SU-DHL-6 (cell line): Measurements from ENCODE around the gene RPS15.

Experiments used
- H2AFZ ChIP-seq: fragments of 200-600 bp; sonication (generic); 2 replicates; pipeline ENCODE4 v1.6.1; 2014; ENCODE audit warnings: low read depth, mild to moderate bottlenecking, moderate library complexity, mixed read lengths, antibody characterized with exemption, low read length; ENCODE audit not compliant: severe bottlenecking
- H3F3A ChIP-seq: fragments of 200-600 bp; shearing (Covaris generic); 2 replicates; pipeline ENCODE4 v1.6.0; 2016; ENCODE audit warnings: antibody characterized with exemption, mild to moderate bottlenecking; ENCODE audit not compliant: insufficient read depth
- H3K27ac ChIP-seq: fragments of 200-600 bp; sonication (generic); 2 replicates; pipeline ENCODE4 v1.5.1; 2016; ENCODE audit warnings: low read depth, mild to moderate bottlenecking, low read length, moderate library complexity, mixed read lengths
- H3K27me3 ChIP-seq: fragments of 200-600 bp; sonication (generic), shearing (Covaris generic); 2 replicates; pipeline ENCODE4 v1.6.0; 2014; ENCODE audit warnings: mild to moderate bottlenecking, low read length
- H3K36me3 ChIP-seq: fragments of 200-600 bp; sonication (generic); 2 replicates; pipeline ENCODE4 v1.6.1; 2014; ENCODE audit warnings: mild to moderate bottlenecking, low read length, mixed read lengths
- H3K4me2 ChIP-seq: fragments of 300-600, 200-600 bp; shearing (Covaris generic), sonication (generic); 2 replicates; pipeline ENCODE4 v1.6.0; 2014; ENCODE audit warnings: low read length, low read depth, mild to moderate bottlenecking; ENCODE audit not compliant: poor library complexity, severe bottlenecking
- H3K4me3 ChIP-seq: fragments of 200-600 bp; sonication (generic); 2 replicates; pipeline ENCODE4 v1.5.1; 2014; ENCODE audit warnings: antibody characterized with exemption, low read length, mild to moderate bottlenecking, mixed read lengths; ENCODE audit not compliant: insufficient read depth, poor library complexity, severe bottlenecking
- H3K79me2 ChIP-seq: fragments of 200-600 bp; sonication (generic); 2 replicates; pipeline ENCODE4 v1.6.1; 2014; ENCODE audit warnings: mild to moderate bottlenecking, low read length, moderate library complexity; ENCODE audit not compliant: insufficient read depth
- H3K9ac ChIP-seq: fragments of 200-600 bp; sonication (generic); 2 replicates; pipeline ENCODE4 v1.7.0; 2014; ENCODE audit warnings: mild to moderate bottlenecking, low read length
- H3K9me2 ChIP-seq: fragments of 200-600 bp; sonication (generic); replicated peaks from 2 replicates; pipeline ENCODE4 v1.6.1; 2014; ENCODE audit warnings: low read length; ENCODE audit not compliant: insufficient read depth
- H3K9me3 ChIP-seq: fragments of 200-600 bp; sonication (generic); 2 replicates; pipeline ENCODE4 v1.6.1; 2014; ENCODE audit warnings: low read length, mixed read lengths; ENCODE audit not compliant: insufficient read depth
- H4K20me1 ChIP-seq: fragments of 200-600 bp; sonication (generic); 2 replicates; pipeline ENCODE4 v1.6.1; 2014; ENCODE audit warnings: low read depth, mild to moderate bottlenecking, antibody characterized with exemption, low read length, moderate library complexity, mixed read lengths
- EZH2phosphoT487 ChIP-seq: fragments of 200-600 bp; sonication (generic), shearing (Covaris generic); conservative IDR thresholded peaks from 2 replicates; pipeline ENCODE4 v1.6.1; 2018; ENCODE audit warnings: mild to moderate bottlenecking, antibody characterized with exemption, low read length, moderate library complexity, mixed read lengths
- TF ChIP-seq, protein P1 (sequence below): fragments of 200-600 bp; sonication (generic); IDR thresholded peaks from one replicate; pipeline ENCODE4 v1.5.1; 2017; ENCODE audit warnings: antibody characterized with exemption, mild to moderate bottlenecking, low read length, moderate library complexity; ENCODE audit not compliant: insufficient read depth, poor library complexity, severe bottlenecking

Gene RPS15

DNA sequence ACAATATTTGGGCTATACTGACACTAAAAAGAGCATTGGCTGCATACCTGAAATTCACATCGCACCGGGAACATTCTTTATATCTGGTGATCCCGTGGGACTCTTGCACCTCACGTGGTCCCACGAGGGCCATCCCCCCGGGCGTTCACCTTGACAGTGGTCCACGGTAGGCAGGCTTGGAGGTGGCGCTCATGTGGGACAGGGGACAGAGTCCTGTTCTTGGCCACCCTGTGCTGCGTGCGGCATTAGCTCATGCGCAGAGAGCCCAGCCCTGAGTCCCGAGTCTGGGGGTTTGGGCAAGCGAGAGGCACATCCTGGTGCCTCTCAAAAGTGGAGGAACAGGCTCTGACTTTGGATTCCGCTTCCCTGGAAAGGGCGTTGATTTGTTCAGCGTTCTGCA, 44.4 kb upstream of the RPS15 start:
- Histone ChIP-seq H3K9ac (no peak overlapping the region), H4K20me1 (no peaks in the 10 kb centered on the region), H3K36me3 (no peaks in the 10 kb centered on the region), H3F3A (0 out of 2 replicates have a peak, but pooled peaks cover 2% of the 10 kb centered on the region), H3K9me2 (no peaks in the 10 kb centered on the region), H3K4me2 (no peak overlapping the region), H3K9me3 (no peaks in the 10 kb centered on the region), H3K27ac (no peak overlapping the region), H3K27me3 (no peaks in the 10 kb centered on the region), H3K4me3 (no peak overlapping the region), H2AFZ (no peak overlapping the region), H3K79me2 (no peaks in the 10 kb centered on the region)
- TF ChIP-seq, protein P1, sequence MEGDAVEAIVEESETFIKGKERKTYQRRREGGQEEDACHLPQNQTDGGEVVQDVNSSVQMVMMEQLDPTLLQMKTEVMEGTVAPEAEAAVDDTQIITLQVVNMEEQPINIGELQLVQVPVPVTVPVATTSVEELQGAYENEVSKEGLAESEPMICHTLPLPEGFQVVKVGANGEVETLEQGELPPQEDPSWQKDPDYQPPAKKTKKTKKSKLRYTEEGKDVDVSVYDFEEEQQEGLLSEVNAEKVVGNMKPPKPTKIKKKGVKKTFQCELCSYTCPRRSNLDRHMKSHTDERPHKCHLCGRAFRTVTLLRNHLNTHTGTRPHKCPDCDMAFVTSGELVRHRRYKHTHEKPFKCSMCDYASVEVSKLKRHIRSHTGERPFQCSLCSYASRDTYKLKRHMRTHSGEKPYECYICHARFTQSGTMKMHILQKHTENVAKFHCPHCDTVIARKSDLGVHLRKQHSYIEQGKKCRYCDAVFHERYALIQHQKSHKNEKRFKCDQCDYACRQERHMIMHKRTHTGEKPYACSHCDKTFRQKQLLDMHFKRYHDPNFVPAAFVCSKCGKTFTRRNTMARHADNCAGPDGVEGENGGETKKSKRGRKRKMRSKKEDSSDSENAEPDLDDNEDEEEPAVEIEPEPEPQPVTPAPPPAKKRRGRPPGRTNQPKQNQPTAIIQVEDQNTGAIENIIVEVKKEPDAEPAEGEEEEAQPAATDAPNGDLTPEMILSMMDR, result no peak
- TF ChIP-seq EZH2phosphoT487, result no peak

DNA sequence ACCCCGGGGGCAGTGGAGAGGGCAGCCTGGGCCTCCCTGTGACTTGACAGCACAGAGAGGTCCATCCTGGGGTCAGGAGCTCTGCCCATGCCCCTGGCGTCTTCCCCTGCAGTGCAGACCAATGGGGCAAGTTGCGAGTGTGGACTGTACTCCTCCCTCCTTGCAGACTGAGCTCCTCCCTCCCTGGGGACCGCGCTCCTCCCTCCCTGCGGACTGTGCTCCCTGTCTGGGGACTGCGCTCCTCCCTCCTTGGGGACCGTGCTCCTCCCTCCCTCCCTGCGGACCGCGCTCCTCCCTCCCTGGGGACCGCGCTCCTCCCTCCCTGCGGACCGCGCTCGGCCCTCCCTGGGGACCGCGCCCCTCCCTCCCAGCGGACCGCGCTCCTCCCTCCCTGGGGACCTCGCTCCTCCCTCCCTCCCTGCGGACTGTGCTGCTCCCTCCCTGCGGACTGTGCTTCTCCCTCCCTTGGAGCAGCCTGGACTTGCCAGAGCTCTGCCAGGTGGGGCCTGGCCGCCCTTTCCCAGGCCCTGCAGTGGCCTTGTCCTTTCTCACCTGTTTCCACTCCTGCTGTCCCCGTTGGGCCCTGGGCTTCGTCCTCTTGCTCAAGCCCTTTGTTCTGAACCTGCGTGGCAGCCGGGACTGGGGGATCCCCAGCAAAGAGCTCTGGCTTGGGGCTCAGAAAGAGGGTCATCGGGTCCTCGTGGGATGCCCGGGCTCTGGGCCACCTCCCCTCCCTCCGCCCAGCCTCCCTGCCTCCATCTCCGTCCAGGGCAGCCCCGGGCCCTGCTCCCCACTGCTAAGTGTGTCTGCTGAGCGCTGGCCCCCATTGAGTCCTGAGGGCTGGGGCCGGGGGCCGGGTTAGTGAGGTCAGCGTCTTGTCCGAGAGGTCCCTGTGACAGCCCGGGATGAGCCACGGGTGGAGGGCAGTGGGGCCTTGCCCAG, 43.7 kb upstream of the RPS15 start:
- Histone ChIP-seq H3K27me3 (no peaks in the 10 kb centered on the region), H3K27ac (no peak overlapping the region), H3K4me2 (no peak overlapping the region), H3K4me3 (no peak overlapping the region), H4K20me1 (no peaks in the 10 kb centered on the region), H3K36me3 (no peaks in the 10 kb centered on the region), H3K9ac (no peak overlapping the region), H3F3A (0 out of 2 replicates have a peak, but pooled peaks cover 4% of the 10 kb centered on the region), H3K79me2 (0 out of 2 replicates have a peak, but pooled peaks cover under 1% of the 10 kb centered on the region), H3K9me2 (no peaks in the 10 kb centered on the region), H3K9me3 (no peaks in the 10 kb centered on the region), H2AFZ (no peak overlapping the region)
- TF ChIP-seq, protein P1, result no peak
- TF ChIP-seq EZH2phosphoT487, result no peak

DNA sequence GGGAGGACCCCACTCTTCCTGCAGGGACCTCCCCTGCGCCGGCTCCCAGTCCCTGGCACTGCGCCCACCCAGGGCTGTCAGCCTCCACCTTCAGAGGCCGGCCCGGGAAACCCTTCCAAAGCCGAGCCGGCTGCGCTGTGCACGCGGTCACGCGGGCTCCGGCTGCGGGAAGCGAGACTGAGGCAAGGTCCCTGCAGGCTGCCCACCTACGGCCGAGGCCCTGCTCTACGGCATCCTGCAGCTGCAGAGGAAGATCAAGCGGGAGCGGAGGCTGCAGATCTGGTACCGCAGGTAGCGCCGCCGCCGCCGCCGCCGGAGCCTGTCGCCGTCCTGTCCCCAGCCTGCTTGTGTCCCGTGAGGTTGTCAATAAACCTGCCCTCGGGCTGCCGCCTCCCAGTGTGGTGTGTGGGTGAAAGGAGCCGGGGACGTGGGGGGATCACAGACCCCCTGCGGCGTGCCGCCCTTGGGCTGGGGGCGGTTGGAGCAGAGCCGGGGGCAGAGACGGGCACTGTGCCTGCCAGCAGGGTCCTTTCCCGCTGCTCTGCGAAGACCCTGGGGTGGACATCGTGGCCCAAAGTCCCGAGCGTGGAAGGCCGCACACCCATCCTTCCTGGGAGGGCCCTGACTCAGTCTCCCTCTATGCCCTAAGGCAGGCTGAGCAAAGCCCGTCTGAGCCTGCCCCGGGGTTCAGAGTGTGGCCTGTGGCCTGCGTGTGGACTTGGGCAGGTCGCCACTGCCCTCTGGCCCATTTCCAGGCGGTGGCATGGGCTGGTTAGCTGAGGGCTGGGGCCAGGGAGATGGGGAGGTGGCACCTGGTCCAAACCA, 42.8 kb upstream of the RPS15 start:
- H3K9ac ChIP-seq, result no peak overlapping the region
- H3K9me2 ChIP-seq, result no peaks in the 10 kb centered on the region
- H3K36me3 ChIP-seq, result no peaks in the 10 kb centered on the region
- no peak overlapping the region for H3K4me2 ChIP-seq
- TF ChIP-seq, protein P1, result no peak
- TF ChIP-seq EZH2phosphoT487, result no peak
- H3K79me2 ChIP-seq, result peaks cover 9% of the 10 kb centered on the region
- 0 out of 2 replicates have a peak, but pooled peaks cover 4% of the 10 kb centered on the region for H3F3A ChIP-seq
- no peaks in the 10 kb centered on the region for H3K27me3 ChIP-seq
- H4K20me1 ChIP-seq, result no peaks in the 10 kb centered on the region
- no peak overlapping the region for H3K4me3 ChIP-seq
- no peaks in the 10 kb centered on the region for H3K9me3 ChIP-seq
- no peak overlapping the region for H3K27ac ChIP-seq
- H2AFZ ChIP-seq, result no peak overlapping the region
